ENCODE results near the gene UBAC1. TPM values are rescaled to one million over a fixed set of nuclear protein-coding genes. Genes with fewer than 3 reads are reported as not detected.

The UBAC1 gene
- total RNA-seq, 1 donor from 2014 or later = 32.8 TPM

DNA sequence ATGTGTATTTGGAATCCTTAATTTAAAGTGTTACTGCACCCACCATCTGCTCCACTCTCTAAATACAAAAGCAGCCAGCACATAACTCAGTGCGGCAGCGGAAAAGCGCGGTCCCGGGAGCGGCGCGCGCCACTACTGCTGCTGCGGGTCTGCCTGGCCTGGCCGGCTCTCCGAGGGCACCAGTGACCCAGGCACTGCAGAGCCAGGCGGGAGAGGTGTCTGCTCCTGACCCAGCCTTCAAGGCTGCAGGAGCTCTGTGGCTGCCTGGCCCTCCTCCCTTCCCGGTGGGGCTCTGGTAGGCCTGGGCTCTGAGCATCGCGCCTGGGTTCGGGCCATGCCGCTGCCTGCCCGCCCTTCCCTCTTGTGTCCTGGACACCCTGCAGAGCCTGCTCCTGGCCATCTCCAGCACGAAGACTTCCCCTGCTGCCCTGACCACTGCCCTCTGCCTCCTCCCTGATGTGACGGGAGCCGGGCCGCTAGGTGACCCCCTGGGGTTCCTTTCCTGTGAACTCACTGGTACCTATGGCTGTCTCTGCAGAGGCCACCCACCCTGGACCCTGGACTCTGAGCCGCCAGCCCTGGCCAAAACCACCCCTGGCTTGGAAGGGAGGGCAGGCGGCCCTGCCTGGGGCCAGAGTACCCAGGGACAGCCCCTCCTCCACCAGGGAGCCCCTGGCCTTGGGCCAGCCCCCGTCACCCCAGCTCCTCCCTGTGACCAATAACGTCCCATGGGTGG lies 32.8 kb upstream of the UBAC1 start:
- DNase-seq = no peak

DNA sequence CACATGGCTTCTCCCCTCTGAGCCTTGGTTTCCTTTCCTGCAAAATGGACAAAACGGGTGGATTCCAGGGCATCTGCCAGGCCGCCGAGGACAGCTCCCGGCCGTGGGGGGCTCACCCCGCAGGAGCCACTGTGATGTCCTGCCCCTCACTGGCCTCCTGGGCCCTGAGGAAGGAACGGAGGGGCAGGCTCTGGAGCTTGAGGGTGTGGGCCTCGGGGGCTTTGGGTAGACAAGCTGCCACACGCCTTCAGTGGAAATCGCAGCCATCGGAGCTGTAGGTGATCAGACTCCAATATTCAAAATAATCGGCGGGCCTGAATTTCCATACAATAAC lies 32.2 kb upstream of the UBAC1 start:
- DNase-seq = no peak

DNA sequence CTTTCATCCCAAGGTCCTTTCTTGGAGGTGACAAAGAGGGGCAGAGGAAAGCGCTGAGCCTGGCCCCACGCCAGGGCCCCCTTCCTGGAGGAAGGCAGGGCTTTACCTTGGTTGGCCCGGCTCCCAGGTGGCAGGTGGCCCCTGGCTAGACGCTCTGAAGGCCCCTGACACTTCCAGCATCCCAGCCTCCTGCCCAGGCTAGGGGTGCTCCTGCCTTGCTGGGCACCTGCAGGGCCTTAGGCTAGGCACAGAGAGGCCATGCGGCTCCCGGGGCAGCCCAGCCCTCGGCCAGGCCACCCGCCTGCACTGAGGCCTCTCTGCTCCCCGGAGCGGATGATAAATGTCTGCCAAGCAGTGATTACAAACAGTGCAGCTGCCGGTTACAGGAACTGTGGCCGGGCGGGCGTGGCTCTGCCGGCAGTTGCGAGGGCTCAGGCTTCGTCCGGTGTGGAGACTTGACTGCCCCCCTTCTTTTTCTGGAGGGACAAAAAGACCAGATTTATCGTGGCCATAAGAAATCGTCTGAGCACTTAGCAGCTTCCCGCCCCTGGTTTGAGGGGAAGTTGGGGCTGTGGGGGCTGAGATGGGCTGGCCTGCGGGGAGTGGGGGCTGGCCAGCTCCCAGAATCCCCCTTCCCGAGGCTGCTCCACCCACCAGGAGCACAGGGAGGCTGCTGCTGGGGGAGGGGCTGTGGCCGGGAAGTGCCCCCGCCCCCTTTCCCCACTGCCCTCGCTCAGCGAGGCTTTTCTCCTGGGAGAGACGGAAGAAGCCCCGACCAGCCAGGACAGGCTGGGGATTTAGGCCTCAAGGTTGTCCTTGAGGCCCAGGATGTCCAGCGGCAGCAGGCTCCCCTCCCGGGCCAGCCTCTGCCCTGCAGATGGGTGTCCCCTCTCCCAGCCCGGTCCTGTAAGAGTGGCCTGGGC lies 31.6 kb upstream of the UBAC1 start:
- DNase-seq = no peak

DNA sequence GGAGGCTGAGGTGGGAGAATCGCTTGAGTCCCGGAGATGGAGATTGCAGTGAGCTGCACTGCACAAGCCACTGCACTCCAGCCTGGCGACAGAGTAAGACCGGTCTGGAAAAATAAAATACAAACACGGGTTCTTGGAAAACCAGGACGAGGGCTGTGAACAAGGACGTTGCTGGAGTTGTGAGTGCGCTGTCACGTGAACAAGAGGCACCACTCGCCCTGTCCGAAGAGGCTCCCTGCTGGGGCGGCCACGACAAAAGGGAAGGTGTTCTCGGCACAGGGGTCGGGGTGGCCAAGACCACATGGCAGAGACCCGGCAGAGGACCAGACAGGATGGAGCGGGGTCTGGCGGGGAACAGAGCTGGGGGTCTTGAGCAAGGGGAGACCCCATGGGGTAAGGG lies 30.6 kb upstream of the UBAC1 start:
- no peak for DNase-seq

DNA sequence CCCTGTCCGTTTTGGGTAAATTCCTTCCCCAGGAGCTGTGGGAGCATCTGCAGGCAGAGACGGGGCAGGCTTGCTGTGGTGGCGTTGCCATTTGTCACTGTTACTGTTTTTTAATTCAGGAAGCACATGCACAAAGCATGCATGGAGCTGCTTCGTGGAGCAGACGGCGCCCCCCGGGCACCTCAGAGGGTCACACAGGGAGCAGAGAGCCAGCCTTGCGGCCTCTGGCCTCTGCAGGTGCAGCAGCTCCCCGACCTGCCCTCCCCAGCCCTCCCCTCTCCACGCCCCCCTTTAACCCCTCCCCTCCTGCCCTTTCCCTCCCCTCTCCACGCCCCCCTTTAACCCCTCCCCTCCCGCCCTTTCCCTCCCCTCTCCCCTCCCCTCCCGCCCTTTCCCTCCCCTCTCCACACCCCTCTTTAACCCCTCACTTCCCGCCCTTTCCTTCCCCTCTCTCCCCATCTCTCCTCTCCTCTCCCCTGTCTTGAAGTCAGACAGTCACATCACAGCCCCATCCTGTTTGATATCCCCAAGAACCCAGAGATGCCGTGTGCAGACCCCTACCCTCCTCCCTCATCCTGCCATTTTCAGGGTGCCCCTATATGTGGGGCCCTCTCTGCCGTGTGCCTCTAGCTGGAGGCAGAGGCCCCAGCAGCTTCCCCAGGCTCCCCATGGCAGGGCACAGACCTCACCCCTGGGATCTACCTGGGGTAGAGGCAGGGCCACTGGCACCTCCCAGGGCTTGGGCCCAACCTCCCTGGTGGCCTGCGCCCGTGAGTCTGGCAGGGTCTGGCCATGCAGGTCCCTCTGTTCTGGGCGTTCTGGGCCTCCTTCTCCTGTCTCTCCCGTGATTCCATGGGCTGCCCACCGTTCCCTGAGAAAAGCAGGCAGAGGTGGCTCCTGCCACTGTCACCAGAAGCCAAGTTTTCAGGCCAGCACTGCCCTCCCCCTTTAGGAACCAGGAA lies 29.6 kb upstream of the UBAC1 start:
- peak; percentile 21 for DNase-seq

DNA sequence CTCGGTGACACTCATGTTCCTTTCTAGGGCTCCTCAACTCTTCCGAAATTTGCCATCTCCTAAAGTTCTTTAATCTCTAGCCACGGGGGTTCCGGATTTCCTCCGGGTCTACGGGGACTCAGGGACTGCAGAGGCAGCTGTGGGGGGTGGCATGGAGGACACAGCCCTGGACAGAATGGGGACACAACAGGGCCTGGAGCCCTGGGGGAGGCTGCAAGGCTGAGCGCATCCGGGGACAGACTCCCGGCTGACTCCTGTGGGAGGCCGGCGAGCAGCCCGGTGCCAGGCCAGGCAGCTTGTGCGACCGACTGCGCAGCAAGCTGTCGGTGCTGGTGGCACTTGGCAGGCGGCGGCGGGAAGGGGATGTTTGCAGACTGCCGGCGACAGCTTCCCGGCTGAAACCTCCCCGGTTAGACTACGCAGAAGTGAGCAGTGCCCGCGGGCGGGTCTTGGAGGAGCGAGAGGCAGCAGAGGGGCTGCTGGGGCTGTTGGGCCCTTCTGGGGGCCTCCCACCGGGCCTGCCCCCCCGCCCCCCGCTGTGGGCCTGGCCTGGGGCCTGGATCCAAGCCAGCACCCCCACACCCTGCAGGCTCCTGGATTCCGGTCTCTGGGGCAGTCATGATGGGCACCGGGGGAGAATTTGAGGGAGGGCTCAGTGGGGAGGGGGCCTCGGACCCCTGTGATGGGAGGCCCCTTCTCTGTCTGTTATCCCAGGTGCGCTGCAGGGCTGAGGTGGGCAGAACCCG lies 28.7 kb upstream of the UBAC1 start:
- peak; percentile 28 for DNase-seq

DNA sequence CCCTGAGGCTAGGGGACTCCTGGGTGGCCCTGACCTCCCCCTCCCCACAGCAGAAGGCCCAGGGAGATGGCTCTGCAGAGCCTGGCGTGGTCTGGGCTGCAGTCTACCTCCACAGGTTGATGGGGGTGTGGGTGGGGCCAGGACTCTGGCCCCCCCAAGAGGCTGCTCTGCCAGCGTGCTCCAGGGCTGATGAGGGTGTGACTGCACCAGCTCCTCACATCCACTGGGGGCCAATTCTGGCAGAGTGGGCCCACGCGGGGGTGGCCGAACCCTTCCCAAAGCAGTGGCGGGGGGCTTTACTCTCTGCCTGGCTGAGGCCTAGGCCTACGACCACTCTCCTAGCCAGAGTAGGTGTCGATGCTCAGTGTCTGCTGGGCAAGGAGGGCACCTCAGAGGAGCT lies 28.0 kb upstream of the UBAC1 start:
- no peak for DNase-seq

DNA sequence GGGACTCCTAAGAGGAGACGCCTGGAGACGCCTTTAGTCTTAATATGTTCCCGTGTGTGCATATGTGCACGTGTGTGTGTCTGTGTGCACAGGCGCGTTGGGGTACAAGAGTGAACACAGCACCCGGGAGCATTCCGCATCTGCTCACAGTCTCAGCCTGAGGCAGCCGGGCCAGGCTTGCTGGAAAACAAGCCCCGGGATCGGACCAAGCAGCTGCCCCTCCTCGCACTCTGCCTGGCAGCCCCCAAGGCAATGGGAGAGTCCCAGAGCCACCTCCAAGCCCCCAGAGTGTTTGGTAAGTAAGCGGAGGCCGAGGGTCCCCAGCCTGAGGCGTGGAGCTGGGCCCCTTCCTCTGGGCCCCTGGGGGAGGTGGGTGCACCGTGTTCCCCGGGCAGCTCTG lies 27.3 kb upstream of the UBAC1 start:
- DNase-seq = no peak

DNA sequence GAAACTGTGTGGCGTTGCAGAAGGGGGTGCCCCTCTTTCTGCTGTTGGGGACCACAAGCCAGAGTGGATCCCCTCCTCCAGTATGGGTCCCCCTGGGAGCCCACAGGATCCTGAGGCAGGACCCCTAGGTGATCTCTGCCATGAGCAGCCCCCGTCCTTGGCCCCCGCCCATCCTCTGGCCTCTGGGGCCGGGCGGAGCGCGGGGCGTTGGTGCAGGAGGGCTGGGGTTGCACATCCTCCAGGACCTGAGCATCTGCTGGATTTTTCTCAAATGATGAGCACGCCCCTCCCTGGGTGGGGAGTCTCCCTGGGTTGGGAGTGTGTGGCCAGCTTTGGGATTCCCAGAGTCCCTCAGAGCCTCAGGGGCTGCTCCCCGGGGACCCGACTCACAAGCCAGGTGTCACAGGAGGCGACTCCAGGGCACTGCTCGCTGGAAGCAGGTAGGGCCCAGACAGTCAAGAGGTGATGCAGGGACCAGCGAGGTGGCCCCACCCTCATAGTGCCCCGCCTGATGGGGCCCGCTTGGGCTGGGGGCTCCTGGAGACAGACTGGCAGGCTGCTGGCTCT lies 26.7 kb upstream of the UBAC1 start:
- no peak for DNase-seq

DNA sequence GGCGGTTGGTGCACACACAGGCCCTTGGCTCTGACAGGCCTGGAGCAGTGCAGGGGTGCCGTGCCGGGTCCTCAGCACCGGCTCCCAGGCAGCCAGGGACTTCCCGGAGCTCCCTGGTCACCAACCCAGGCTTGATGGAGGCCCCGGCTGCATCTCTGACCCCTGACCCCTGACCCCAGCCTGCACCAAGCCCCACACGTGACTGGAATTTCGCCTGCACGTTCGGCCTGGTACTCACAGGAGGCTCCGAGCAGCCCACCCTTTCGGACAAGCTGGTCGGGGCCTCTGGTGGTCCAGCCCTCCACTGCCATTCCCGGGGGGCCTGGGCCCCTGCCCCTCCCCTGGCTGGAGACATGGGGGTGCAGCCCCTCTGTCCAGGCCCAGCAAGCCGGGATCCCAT lies 25.4 kb upstream of the UBAC1 start:
- no peak for DNase-seq

DNA sequence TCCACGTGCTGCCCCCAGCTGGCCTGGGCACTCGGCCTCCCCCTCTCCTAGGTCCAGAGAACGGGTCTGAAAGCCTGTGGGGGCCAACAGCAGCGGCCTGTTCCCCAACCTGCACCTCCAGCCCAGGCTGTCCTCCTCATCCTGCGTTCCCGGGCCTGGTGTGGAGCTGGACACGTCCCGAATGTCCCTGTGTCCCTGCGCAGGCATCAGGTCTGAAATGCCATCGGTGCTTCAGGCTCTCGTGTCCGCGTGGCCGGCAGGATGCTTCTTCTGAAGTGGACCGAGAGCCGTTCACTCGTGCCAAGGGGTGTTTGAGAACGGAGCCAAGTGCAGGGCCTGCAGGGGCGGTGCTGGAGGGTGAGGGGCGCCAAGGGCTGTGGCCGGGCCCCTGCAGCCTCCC lies 24.7 kb upstream of the UBAC1 start:
- DNase-seq = no peak

DNA sequence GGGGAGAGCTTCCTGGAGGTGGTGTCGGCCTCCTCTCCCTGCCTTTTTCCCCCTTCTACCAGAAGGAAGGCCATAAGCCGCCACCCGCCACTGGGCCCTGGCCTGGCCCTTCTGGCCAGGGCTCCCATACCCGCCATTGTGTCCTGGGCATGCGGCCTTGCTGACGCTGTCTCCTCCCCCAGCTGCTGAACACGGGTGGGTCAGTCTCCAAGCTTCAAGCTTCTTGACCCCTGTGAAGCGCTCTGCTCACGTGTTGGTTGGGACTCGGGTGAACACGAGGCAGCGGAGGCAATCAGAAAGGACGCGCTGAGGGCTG lies 24.2 kb upstream of the UBAC1 start:
- DNase-seq = no peak

DNA sequence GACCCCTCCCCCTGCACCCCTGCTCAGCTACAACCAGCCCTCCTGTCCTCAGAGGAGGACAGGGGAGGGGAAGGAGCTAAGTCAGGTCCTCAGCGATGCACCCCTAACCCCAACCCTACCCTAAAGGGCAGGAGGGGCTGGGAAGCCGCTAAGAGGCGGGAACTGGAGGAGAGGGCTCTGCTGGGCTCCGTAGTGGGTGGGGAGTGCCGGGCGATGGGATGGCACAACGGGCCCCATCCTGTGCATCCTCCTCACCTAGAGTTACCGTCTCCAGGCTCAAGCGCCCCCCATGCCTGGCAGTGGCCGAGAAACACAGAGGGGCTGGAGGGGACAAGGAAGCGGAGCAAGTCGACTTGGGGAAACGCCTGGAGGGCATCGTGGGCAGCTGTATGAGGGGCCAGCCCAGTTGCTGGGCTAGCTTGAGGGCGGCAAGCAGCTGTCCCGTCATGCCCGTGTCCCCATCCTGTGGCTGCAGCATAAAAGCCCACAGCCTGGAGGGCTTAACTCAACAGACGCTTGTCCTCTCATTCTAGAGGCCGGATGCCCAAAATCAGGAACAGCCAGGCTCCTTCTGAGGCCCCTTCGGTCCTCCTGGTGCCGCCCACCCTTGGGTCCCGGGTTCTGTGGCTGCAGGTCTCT lies 23.0 kb upstream of the UBAC1 start:
- no peak for DNase-seq

DNA sequence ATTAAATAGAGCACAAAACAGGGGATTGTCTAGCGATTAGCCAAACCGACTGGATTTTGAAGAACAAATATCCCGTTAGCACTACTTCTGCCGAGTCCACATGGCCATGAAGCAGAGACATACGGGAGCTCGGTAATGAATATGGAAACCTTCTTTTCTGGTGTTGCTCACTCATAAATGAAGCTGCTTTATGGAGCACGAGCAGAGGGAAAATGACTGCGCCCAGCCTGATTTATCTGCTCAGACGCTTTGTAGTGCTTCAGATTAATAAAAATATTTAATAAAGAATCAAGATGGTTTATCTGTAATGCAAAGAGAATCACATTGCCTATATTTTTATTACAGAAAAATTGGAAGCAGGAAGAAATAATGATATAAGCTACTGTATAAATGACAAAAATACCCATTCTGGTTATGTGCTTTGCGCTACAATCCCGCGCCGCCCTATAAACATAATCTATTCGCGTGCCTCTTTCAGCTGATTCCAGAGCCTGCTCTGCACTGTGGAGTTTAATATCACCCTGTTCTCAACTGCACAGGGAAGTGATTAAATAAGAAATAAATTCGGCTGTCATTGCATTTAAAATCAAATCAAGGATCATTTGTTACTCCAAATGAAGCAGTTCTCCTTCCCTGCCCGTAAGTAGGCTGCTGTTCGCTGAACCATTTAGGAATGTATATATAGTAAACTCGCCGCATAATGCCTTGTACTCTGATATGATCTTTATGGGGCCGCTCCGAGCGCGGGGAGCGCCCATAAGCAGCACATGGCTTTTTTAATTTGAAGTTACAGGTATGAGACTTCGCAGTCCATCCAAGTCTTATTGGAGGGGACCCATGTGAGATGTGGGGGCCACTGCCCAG lies 22.3 kb upstream of the UBAC1 start:
- no peak for DNase-seq

DNA sequence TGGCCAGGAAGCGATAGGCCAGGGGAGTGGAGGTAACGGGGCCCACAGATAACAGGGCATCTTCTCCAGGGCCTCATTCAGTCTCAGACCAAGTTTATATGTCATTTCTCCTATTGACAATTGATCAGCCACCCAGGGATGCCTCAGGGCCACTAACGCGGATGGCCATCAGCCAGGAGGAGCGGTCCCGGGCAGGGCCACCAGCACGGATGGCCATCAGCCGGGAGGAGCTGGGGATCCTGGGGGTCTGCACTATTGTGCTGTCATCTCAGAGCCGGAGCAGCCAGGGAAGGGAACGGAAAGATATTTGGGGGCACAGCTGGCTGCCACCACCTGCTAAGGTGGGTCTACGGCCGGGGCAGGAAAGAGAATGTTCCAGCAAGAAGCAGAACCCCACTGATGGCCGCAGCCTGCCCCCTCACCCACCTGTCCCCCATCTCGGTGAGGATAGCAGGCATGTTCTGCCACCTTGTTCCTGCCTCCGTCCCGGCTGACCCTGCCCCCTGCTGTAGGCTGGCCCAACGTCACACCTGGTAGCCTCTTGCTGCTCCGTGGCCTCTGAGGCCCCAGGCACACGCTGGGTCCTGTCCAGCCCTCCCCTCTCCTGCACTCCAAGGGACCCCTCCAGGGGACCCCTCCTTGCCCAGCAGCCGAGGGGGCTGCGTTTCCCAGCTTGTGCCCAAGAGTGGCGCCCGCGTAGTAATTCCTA lies 21.5 kb upstream of the UBAC1 start:
- no peak for DNase-seq

DNA sequence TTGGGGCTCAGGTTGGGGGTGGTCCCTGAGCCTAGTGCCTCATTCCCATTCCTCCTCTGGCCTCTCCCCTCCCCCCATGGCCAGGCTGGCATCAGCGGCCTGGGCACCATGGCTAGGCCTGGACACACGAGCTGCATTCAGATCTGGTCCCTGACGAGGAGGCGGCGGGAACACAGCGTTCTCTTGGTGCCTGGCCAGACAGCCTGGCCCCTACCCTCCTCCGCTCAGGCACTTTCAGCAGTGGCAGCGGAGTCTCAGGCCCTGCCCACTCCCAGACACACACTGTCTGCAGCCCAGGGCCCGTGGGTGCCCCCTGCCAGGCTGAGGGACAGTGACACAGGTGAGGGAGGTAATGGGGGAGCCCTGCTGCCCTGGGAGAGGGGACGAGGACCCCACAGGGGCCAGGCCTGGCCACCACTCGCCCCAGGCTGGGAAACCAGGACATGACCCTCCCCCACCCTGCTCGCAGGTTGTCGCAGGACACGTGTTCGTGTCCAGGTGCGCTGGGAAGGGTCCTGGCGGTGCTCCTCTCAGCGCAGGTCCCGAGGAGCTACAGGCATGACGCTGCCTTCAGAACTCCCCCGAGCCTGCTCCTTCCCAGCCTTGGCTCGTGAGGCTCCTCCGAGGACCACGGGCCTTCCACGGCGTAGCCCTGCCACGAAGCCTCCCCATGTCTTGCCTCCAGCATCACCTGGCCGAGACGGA lies 19.9 kb upstream of the UBAC1 start:
- DNase-seq = peak; percentile 80

DNA sequence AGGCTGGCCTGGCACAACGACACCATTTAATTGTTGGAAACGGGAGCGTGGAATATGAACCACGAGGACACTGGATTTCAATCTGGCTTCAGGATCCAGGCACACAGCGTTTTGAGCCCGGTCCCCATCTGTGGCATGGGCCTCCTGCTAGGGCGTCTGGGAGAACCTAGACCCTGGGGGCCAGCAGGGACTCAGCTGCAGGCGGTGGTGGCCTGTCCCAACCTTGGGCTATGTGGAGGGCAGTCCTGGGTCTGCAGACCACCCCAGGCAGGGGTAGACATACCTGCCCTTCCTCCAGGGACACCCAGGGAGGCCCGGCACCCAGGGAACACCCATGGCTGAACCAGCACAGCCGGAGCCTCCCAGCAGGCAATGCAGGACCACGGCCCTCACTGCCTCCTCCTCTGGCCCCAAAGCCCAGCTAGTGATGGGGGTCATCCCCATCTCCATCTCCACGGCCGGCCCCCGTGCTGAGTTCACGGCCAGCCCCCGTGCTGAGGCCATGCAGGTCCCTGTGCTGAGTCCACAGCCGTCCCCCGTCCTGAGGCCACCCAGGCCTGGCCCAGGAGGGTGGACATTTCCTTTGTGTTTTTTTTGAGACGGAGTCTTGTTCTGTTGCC lies 18.5 kb upstream of the UBAC1 start:
- DNase-seq = no peak

All from occipital lobe (tissue), 2 donors.